GM12878 (cell line): ENCODE data around the gene NBR1. TPM values are rescaled to one million over a fixed set of nuclear protein-coding genes. Genes with fewer than 3 reads are reported as not detected.
"Not testable (repeated sequence)": the region's sequence is repeated elsewhere in the genome, so short reads cannot be mapped to it uniquely, and the experiment has no call there.

Experiments
- ATAC-seq: fragments of 200-7000 bp; cut with Tn5 transposase; 3 replicates; pipeline ENCODE4 v1.9.1; 2020; ENCODE audit warnings: mild to moderate bottlenecking, moderate library complexity
- BruUV-seq: library from RNA; stranded (reverse); fragments of 400-500 nt; replicated peaks from 2 replicates; lab custom pipeline; 2021; lab: Mats Ljungman, UMichigan
- CTCF ChIA-PET: fragments of 300-600 bp; sonication (Branson Sonifier 250); formaldehyde crosslinking; extraction: SDS; loops from one replicate; lab custom pipeline; 2021; ENCODE audit warnings: inconsistent platforms; lab: Yijun Ruan, JAX
- POLR2A ChIA-PET: fragments of 350-600 bp; formaldehyde crosslinking; extraction: SDS; loops from one replicate; lab custom pipeline; 2021; ENCODE audit warnings: inconsistent platforms; lab: Charles Lee
- RAD21 ChIA-PET: fragments of 300-600 bp; sonication (Branson Sonifier 250); formaldehyde crosslinking; loops from one replicate; lab custom pipeline; 2023; ENCODE audit warnings: antibody characterized with exemption; ENCODE audit not compliant: unreplicated experiment; lab: Charles Lee
- SMC1A ChIA-PET: fragments of 300-600 bp; sonication (Branson Sonifier 250); formaldehyde crosslinking; loops from one replicate; lab custom pipeline; 2023; ENCODE audit not compliant: unreplicated experiment, uncharacterized antibody; lab: Charles Lee
- DNase-seq: peaks from one replicate; pipeline ENCODE4 v3.0.0-alpha.2; 2011; ENCODE audit warnings: low read depth, low spot score
- FAIRE-seq: peaks from 3 replicates; lab custom pipeline; 2011; peaks lifted over from hg19 to GRCh38; lab: Jason Lieb, UNC
- H2AFZ ChIP-seq: 2 replicates; pipeline ENCODE4 v1.6.0; 2011; ENCODE audit warnings: low read depth, low read length, control low read depth; ENCODE audit not compliant: control insufficient read depth
- H3K27ac ChIP-seq: 2 replicates; pipeline ENCODE4 v1.5.1; 2011; ENCODE audit warnings: control low read depth; ENCODE audit not compliant: control insufficient read depth, insufficient read depth
- H3K27me3 ChIP-seq, 2 experiments: replicated peaks in 1 of 2; 2 replicates each; pipeline versions ENCODE4 v1.6.0 to v1.6.1; 2011; ENCODE audit warnings: low read length in 1 of 2; ENCODE audit not compliant: control insufficient read depth in 2 of 2, insufficient read depth in 2 of 2
- H3K36me3 ChIP-seq, 2 experiments: 2 replicates each; pipeline ENCODE4 v1.5.1; 2011; ENCODE audit warnings: low read length in 1 of 2; ENCODE audit not compliant: control insufficient read depth in 2 of 2, insufficient read depth in 2 of 2
- H3K4me1 ChIP-seq: 2 replicates; pipeline ENCODE4 v1.6.1; 2011; ENCODE audit warnings: mild to moderate bottlenecking, low read length, moderate library complexity, mixed read lengths; ENCODE audit not compliant: control insufficient read depth, insufficient read depth
- H3K4me2 ChIP-seq: 2 replicates; pipeline ENCODE4 v1.6.0; 2011; ENCODE audit warnings: control low read depth; ENCODE audit not compliant: control insufficient read depth, insufficient read depth
- H3K4me3 ChIP-seq: fragments of 200-600 bp; sonication (generic); 2 replicates; pipeline ENCODE4 v1.5.1; 2016
- H3K79me2 ChIP-seq: 2 replicates; pipeline ENCODE4 v1.6.0; 2011; ENCODE audit warnings: low read length; ENCODE audit not compliant: control insufficient read depth, insufficient read depth
- H3K9ac ChIP-seq: 2 replicates; pipeline ENCODE4 v1.8.0; 2011; ENCODE audit warnings: low read length, control low read depth, mixed read lengths; ENCODE audit not compliant: control insufficient read depth, insufficient read depth
- H3K9me3 ChIP-seq: replicated peaks from 3 replicates; pipeline ENCODE4 v1.5.1; 2011; ENCODE audit warnings: mild to moderate bottlenecking, low read length; ENCODE audit not compliant: control insufficient read depth, insufficient read depth
- H4K20me1 ChIP-seq: 2 replicates; pipeline ENCODE4 v1.6.0; 2011; ENCODE audit not compliant: control insufficient read depth, insufficient read depth
- WGBS: methylation state at CpG from one replicate; pipeline ENCODE4 v1.1.6; 2016; ENCODE audit warnings: low lambda C conversion rate; ENCODE audit not compliant: insufficient replicate concordance, insufficient coverage; ENCODE audit errors: missing lambda C conversion rate; 5-methylcytosine and 5-hydroxymethylcytosine counted together
- in situ Hi-C: fragments of 300-500 bp; cut with MboI; formaldehyde crosslinking; loops from 9 replicates; pipeline ENCODE4 v1.14.3; 2018; ENCODE audit warnings: mixed read lengths
- intact Hi-C: fragments of 100-400 bp; cut with micrococcal nuclease; formaldehyde crosslinking; loops from one replicate; pipeline ENCODE4 v1.14.2; 2022; ENCODE audit not compliant: unreplicated experiment
- polyA plus RNA-seq, 11 experiments: library from polyadenylated mRNA; depleted of rRNA in 4 of 11; unstranded in 6 of 11; stranded (reverse) in 5 of 11; fragments of >200 nt; fragmentation: Nextera tagmentation in 4 of 11; fragmentation: Illumina TruSeq in 1 of 11; extraction: Ambion mirVana in 4 of 11; extraction: Trizol in 1 of 11; gene quantifications; 1 replicate in 1 of 11; 2 replicates in 10 of 11; pipeline versions ENCODE4 v1.2.1 to v1.2.3, GENCODE V29; 2011 to 2016; ENCODE audit warnings: inconsistent platforms in 2 of 11, missing spikeins in 2 of 11, low read depth in 1 of 11
- total RNA-seq, 4 experiments: library from RNA; depleted of rRNA in 3 of 4; stranded (reverse); fragments of >200 nt in 3 of 4; fragmentation: Illumina TruSeq in 1 of 4; extraction: Trizol in 1 of 4; gene quantifications; 2 replicates each; pipeline versions ENCODE4 v1.2.1 to v1.2.3, GENCODE V29; 2013 to 2021

NBR1 gene
- total and polyA plus RNA-seq, 10 of the 15 experiments (the other 5 are each of a cell fraction or from before 2014, with no cell fraction given): 3.5 to 55.2 (median 28.2) TPM

DNA sequence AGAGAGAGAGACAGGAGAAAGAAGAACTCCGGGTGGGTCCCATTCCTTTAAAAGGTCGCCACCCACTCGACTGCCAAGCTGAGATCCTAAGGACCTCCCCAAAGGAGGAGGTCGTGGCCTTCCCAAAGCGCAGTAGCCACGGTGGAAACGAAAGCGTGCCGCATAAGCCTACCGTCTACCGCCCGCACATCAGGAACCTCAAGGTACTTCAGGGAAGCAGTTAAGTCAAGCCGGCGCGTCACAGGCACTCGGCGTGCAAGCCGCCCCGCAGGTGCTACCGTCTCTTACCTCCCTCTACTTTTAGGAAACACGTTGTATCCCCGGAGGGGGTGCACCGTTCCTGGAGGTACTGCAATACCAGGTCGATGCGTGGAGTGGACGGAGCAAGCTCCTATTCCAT lies 68.6 kb downstream of the NBR1 start:
- CTCF ChIA-PET, H3K36me3 ChIP-seq, H3K9me3 ChIP-seq, intact Hi-C loops, H3K27me3 ChIP-seq, H3K9ac ChIP-seq, H3K4me2 ChIP-seq, in situ Hi-C loops, H3K79me2 ChIP-seq, H3K4me3 ChIP-seq, POLR2A ChIA-PET, SMC1A ChIA-PET, H2AFZ ChIP-seq, ATAC-seq, H3K4me1 ChIP-seq, RAD21 ChIA-PET, H3K27ac ChIP-seq, H4K20me1 ChIP-seq, FAIRE-seq, DNase-seq, BruUV-seq: not testable (repeated sequence)
- no CpG with 5 or more reads among the region's 26 CpGs for WGBS

DNA sequence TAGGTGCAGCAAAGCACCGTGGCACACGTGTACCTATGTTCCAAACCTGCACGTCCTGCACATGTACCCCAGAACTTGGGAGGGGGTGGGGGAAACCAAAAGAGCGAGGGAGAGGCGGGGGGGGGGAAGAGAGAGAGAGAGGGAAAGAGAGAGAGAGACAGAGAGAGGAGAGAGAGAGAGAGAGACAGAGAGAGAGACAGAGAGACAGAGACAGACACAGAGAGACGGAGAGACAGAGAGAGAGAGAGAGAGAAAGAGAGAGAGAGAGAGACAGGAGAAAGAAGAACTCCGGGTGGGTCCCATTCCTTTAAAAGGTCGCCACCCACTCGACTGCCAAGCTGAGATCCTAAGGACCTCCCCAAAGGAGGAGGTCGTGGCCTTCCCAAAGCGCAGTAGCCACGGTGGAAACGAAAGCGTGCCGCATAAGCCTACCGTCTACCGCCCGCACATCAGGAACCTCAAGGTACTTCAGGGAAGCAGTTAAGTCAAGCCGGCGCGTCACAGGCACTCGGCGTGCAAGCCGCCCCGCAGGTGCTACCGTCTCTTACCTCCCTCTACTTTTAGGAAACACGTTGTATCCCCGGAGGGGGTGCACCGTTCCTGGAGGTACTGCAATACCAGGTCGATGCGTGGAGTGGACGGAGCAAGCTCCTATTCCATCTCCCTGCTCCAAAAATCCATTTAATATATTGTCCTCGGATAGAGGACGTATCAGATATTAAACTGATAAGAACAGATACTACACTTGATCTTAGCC lies 69.8 kb downstream of the NBR1 start:
- in situ Hi-C loops, H3K79me2 ChIP-seq, RAD21 ChIA-PET, POLR2A ChIA-PET, H4K20me1 ChIP-seq, H3K27me3 ChIP-seq, H3K27ac ChIP-seq, BruUV-seq, ATAC-seq, H3K9me3 ChIP-seq, CTCF ChIA-PET, SMC1A ChIA-PET, FAIRE-seq, H3K9ac ChIP-seq, H3K36me3 ChIP-seq, H2AFZ ChIP-seq, H3K4me1 ChIP-seq, intact Hi-C loops, H3K4me3 ChIP-seq, H3K4me2 ChIP-seq, DNase-seq: not testable (repeated sequence)
- no CpG with 5 or more reads among the region's 34 CpGs for WGBS

DNA sequence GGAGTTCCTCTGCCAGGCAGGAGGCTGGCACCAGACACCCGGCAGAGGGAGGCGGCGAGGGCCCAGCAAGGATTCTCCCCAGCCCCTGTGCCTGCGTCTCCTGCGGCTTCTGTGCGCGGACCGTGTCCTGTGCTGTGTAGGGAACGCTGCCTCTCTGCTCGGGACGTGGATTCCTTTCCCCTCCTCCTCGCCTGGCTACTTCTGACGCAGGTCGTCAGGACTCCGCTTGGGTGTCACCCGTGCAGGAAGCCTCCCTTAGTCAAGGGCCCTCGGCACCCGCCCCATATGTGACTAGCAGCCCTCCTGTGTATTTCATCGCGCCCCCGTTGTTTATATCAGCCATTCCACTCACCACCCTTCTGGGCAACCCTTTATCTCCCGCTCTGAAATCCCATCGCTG lies 75.4 kb downstream of the NBR1 start:
- H4K20me1 ChIP-seq, in situ Hi-C loops, H2AFZ ChIP-seq, H3K27me3 ChIP-seq, POLR2A ChIA-PET, H3K9ac ChIP-seq, H3K79me2 ChIP-seq, intact Hi-C loops, H3K27ac ChIP-seq, RAD21 ChIA-PET, CTCF ChIA-PET, H3K4me1 ChIP-seq, H3K36me3 ChIP-seq, FAIRE-seq, H3K9me3 ChIP-seq, BruUV-seq, ATAC-seq, SMC1A ChIA-PET, DNase-seq, H3K4me2 ChIP-seq, H3K4me3 ChIP-seq: not testable (repeated sequence)
- WGBS: 16% methylated on average over 13 of the region's 23 CpGs
